H1 (cell line): ENCODE data around the gene PRMT1. TPM values are rescaled to one million over a fixed set of nuclear protein-coding genes. Genes with fewer than 3 reads are reported as not detected.

Source experiments
- BCL11A ChIP-seq, 2 experiments: IDR thresholded peaks; one replicate each; pipeline ENCODE4 v1.6.1; 2011; ENCODE audit warnings: low read depth in 2 of 2, low read length in 2 of 2, mild to moderate bottlenecking in 2 of 2
- CREB1 ChIP-seq: IDR thresholded peaks from 2 replicates; pipeline ENCODE4 v1.6.1; 2012; ENCODE audit warnings: inconsistent platforms
- EGR1 ChIP-seq: IDR thresholded peaks from 2 replicates; pipeline ENCODE4 v1.6.1; 2011; ENCODE audit warnings: low read depth, low read length, borderline replicate concordance
- HDAC2 ChIP-seq, 2 experiments: fragments of 300-600 bp in 1 of 2; sonication (generic) in 1 of 2; IDR thresholded peaks; 2 replicates each; pipeline ENCODE4 v1.6.1; 2011 to 2012; ENCODE audit warnings: low read depth in 2 of 2, low read length in 2 of 2, mild to moderate bottlenecking in 2 of 2, moderate library complexity in 2 of 2, borderline replicate concordance in 1 of 2, inconsistent platforms in 1 of 2
- JUN ChIP-seq: IDR thresholded peaks from 2 replicates; pipeline ENCODE4 v1.6.1; 2011; ENCODE audit warnings: low read depth, mild to moderate bottlenecking, improper control_type of control experiment, low read length
- JUND ChIP-seq: IDR thresholded peaks from 2 replicates; pipeline ENCODE4 v1.6.1; 2011; ENCODE audit warnings: mild to moderate bottlenecking, improper control_type of control experiment, low read length
- MAX ChIP-seq: IDR thresholded peaks from 2 replicates; pipeline ENCODE4 v1.6.1; 2012; ENCODE audit warnings: inconsistent platforms
- RAD21 ChIP-seq, 2 experiments: IDR thresholded peaks in 1 of 2; conservative IDR thresholded peaks in 1 of 2; 2 replicates each; pipeline ENCODE4 v1.6.1; 2011; ENCODE audit warnings: low read depth in 2 of 2, low read length in 2 of 2, improper control_type of control experiment in 1 of 2, inconsistent platforms in 1 of 2, mild to moderate bottlenecking in 1 of 2, moderate library complexity in 1 of 2
- RXRA ChIP-seq: IDR thresholded peaks from 2 replicates; pipeline ENCODE4 v1.6.1; 2011; ENCODE audit warnings: low read depth, mild to moderate bottlenecking, low read length, moderate library complexity; ENCODE audit not compliant: insufficient read depth
- SUZ12 ChIP-seq: fragments of 200-600 bp; sonication (generic); IDR thresholded peaks from 2 replicates; pipeline ENCODE4 v1.6.1; 2012; ENCODE audit warnings: mild to moderate bottlenecking, inconsistent platforms, low read length, moderate library complexity, mixed read lengths
- TAF1 ChIP-seq: IDR thresholded peaks from 2 replicates; pipeline ENCODE4 v1.6.1; 2011; ENCODE audit warnings: mild to moderate bottlenecking, low read depth, low read length
- polyA plus RNA-seq, 7 experiments: library from polyadenylated mRNA; depleted of rRNA in 3 of 7; stranded (reverse) in 5 of 7; unstranded in 2 of 7; fragments of >200 nt in 5 of 7; fragments of 200-250 nt in 2 of 7; gene quantifications; 1 replicate in 5 of 7; 2 replicates in 1 of 7; 4 replicates in 1 of 7; pipeline versions ENCODE4 v1.2.1 to v1.2.3, GENCODE V29; 2011 to 2013; ENCODE audit warnings: missing spikeins in 2 of 7, mixed read lengths in 2 of 7
- total RNA-seq: library from RNA; stranded (reverse); fragmentation: NEBNext Ultra II Directional; extraction: Animal tissue kit (Norgen Biotek cat#: 25700); gene quantifications from 2 replicates; pipeline ENCODE4 v1.2.1, GENCODE V29; 2021
- TF ChIP-seq, protein P1 (sequence below): fragments of 300-600 bp; sonication (generic); IDR thresholded peaks from 2 replicates; pipeline ENCODE4 v1.7.1; 2012; ENCODE audit warnings: low read length, moderate library complexity, mild to moderate bottlenecking, inconsistent platforms; ENCODE audit not compliant: insufficient replicate concordance

Gene PRMT1
- total and polyA plus RNA-seq, 2 of the 8 experiments (the other 6 are each of a cell fraction or from before 2014, with no cell fraction given), result 561 to 1,215 TPM

DNA sequence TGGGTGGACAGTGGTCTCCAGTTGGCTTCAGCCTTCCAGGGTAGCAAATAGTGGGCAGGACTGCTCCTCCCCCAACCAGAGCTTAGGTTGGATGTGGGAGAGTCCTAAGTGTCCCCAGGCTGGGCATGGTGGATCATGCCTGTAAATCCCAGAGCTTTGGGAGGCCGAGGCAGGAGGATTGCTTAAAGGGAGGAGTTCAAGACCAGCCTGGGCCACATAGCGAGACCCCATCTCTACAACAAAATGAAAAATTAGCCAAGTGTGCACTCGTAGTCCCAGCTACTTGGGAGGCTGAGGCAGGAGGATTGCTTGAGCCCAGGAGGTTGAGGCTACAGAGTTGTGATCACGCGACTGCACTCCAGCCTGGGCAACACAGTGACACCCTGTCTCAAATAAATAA is 44.5 kb upstream of the PRMT1 start (continued):
- TF ChIP-seq, protein P1, sequence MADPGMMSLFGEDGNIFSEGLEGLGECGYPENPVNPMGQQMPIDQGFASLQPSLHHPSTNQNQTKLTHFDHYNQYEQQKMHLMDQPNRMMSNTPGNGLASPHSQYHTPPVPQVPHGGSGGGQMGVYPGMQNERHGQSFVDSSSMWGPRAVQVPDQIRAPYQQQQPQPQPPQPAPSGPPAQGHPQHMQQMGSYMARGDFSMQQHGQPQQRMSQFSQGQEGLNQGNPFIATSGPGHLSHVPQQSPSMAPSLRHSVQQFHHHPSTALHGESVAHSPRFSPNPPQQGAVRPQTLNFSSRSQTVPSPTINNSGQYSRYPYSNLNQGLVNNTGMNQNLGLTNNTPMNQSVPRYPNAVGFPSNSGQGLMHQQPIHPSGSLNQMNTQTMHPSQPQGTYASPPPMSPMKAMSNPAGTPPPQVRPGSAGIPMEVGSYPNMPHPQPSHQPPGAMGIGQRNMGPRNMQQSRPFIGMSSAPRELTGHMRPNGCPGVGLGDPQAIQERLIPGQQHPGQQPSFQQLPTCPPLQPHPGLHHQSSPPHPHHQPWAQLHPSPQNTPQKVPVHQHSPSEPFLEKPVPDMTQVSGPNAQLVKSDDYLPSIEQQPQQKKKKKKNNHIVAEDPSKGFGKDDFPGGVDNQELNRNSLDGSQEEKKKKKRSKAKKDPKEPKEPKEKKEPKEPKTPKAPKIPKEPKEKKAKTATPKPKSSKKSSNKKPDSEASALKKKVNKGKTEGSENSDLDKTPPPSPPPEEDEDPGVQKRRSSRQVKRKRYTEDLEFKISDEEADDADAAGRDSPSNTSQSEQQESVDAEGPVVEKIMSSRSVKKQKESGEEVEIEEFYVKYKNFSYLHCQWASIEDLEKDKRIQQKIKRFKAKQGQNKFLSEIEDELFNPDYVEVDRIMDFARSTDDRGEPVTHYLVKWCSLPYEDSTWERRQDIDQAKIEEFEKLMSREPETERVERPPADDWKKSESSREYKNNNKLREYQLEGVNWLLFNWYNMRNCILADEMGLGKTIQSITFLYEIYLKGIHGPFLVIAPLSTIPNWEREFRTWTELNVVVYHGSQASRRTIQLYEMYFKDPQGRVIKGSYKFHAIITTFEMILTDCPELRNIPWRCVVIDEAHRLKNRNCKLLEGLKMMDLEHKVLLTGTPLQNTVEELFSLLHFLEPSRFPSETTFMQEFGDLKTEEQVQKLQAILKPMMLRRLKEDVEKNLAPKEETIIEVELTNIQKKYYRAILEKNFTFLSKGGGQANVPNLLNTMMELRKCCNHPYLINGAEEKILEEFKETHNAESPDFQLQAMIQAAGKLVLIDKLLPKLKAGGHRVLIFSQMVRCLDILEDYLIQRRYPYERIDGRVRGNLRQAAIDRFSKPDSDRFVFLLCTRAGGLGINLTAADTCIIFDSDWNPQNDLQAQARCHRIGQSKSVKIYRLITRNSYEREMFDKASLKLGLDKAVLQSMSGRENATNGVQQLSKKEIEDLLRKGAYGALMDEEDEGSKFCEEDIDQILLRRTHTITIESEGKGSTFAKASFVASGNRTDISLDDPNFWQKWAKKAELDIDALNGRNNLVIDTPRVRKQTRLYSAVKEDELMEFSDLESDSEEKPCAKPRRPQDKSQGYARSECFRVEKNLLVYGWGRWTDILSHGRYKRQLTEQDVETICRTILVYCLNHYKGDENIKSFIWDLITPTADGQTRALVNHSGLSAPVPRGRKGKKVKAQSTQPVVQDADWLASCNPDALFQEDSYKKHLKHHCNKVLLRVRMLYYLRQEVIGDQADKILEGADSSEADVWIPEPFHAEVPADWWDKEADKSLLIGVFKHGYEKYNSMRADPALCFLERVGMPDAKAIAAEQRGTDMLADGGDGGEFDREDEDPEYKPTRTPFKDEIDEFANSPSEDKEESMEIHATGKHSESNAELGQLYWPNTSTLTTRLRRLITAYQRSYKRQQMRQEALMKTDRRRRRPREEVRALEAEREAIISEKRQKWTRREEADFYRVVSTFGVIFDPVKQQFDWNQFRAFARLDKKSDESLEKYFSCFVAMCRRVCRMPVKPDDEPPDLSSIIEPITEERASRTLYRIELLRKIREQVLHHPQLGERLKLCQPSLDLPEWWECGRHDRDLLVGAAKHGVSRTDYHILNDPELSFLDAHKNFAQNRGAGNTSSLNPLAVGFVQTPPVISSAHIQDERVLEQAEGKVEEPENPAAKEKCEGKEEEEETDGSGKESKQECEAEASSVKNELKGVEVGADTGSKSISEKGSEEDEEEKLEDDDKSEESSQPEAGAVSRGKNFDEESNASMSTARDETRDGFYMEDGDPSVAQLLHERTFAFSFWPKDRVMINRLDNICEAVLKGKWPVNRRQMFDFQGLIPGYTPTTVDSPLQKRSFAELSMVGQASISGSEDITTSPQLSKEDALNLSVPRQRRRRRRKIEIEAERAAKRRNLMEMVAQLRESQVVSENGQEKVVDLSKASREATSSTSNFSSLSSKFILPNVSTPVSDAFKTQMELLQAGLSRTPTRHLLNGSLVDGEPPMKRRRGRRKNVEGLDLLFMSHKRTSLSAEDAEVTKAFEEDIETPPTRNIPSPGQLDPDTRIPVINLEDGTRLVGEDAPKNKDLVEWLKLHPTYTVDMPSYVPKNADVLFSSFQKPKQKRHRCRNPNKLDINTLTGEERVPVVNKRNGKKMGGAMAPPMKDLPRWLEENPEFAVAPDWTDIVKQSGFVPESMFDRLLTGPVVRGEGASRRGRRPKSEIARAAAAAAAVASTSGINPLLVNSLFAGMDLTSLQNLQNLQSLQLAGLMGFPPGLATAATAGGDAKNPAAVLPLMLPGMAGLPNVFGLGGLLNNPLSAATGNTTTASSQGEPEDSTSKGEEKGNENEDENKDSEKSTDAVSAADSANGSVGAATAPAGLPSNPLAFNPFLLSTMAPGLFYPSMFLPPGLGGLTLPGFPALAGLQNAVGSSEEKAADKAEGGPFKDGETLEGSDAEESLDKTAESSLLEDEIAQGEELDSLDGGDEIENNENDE, result no peak
- no peak for TF ChIP-seq TAF1
- TF ChIP-seq RXRA, result no peak
- no peak for TF ChIP-seq MAX
- TF ChIP-seq SUZ12, result no peak
- TF ChIP-seq EGR1, result no peak
- no peak for TF ChIP-seq HDAC2 (IDR thresholded peaks at IDR 0.05; ENCODE audit: borderline replicate concordance in 1 of 2, low read depth in 2 of 2, low read length in 2 of 2)
- no peak for TF ChIP-seq JUN
- TF ChIP-seq BCL11A (IDR thresholded peaks at IDR 0.05; ENCODE audit: low read depth in 2 of 2, low read length in 2 of 2), result no peak
- no peak for TF ChIP-seq RAD21 (IDR thresholded peaks at IDR 0.05 in 1 of 2, conservative IDR thresholded peaks at IDR 0.05 in 1 of 2; ENCODE audit: low read depth in 2 of 2, low read length in 2 of 2)
- TF ChIP-seq JUND, result no peak
- no peak for TF ChIP-seq CREB1
